Prostate gland (tissue), 2 donors: ENCODE measurements around the gene DEAF1. TPM values are rescaled to one million over a fixed set of nuclear protein-coding genes. Genes with fewer than 3 reads are reported as not detected.

Experiments
- DNase-seq: peaks from one replicate; pipeline ENCODE4 v3.0.0-alpha.2; 2019; ENCODE audit warnings: low spot score
- H3K27ac ChIP-seq, 2 donors: fragments of 200-600 bp; sonication (generic); 2 replicates each; pipeline ENCODE4 v1.5.1; 2017 to 2019
- H3K27me3 ChIP-seq: fragments of 200-600 bp; sonication (generic); replicated peaks from 2 replicates; pipeline ENCODE4 v1.5.1; 2019; ENCODE audit not compliant: insufficient read depth
- H3K36me3 ChIP-seq, 2 donors: fragments of 200-600 bp; sonication (generic); 1 replicate in 1 of 2; 2 replicates in 1 of 2; pipeline versions ENCODE4 v1.5.1 to v1.8.1; 2017 to 2019
- H3K4me1 ChIP-seq: fragments of 200-600 bp; sonication (generic); replicated peaks from 2 replicates; pipeline ENCODE4 v1.5.1; 2019
- H3K4me3 ChIP-seq, 2 donors: fragments of 200-600 bp; sonication (generic); 2 replicates each; pipeline ENCODE4 v1.5.1; 2017 to 2019
- H3K9me3 ChIP-seq: fragments of 200-600 bp; sonication (generic); 2 replicates; pipeline ENCODE4 v1.5.1; 2017
- POLR2A ChIP-seq: fragments of 450-650 bp; IDR thresholded peaks from one replicate; pipeline ENCODE4 v1.6.1; 2016; ENCODE audit warnings: antibody characterized with exemption, mild to moderate bottlenecking
- POLR2AphosphoS5 ChIP-seq: sonication (generic); formaldehyde crosslinking; IDR thresholded peaks from one replicate; pipeline ENCODE4 v1.6.1; 2017; ENCODE audit warnings: antibody characterized with exemption
- WGBS: methylation state at CpG from one replicate; pipeline ENCODE4 v1.1.5; 2018; 5-methylcytosine and 5-hydroxymethylcytosine counted together
- intact Hi-C: fragments of 100-400 bp; cut with DNase I; formaldehyde crosslinking; loops from one replicate; pipeline ENCODE4 v1.14.2; 2022
- total RNA-seq, 2 donors: library from RNA; depleted of rRNA; stranded (reverse); fragments of >200 nt; gene quantifications; one replicate each; pipeline ENCODE4 v1.1.0, GENCODE V29; 2016
- TF ChIP-seq, protein P1 (sequence below), 4 experiments: fragments of 200-600 bp in 2 of 4; fragments of 450-650 bp in 2 of 4; sonication (generic) in 2 of 4; IDR thresholded peaks; 1 replicate in 3 of 4; 2 replicates in 1 of 4; pipeline ENCODE4 v1.5.1; 2016 to 2019; ENCODE audit warnings: antibody characterized with exemption in 4 of 4, mild to moderate bottlenecking in 2 of 4, moderate library complexity in 2 of 4

Gene DEAF1
- total RNA-seq, 2 donors from 2014 or later = 53.5 to 102 TPM

- no peaks in the 10 kb centered on the region for H3K4me1 ChIP-seq
- H3K9me3 ChIP-seq = no peaks in the 10 kb centered on the region
- TF ChIP-seq POLR2AphosphoS5 = no peak
- TF ChIP-seq, protein P1, sequence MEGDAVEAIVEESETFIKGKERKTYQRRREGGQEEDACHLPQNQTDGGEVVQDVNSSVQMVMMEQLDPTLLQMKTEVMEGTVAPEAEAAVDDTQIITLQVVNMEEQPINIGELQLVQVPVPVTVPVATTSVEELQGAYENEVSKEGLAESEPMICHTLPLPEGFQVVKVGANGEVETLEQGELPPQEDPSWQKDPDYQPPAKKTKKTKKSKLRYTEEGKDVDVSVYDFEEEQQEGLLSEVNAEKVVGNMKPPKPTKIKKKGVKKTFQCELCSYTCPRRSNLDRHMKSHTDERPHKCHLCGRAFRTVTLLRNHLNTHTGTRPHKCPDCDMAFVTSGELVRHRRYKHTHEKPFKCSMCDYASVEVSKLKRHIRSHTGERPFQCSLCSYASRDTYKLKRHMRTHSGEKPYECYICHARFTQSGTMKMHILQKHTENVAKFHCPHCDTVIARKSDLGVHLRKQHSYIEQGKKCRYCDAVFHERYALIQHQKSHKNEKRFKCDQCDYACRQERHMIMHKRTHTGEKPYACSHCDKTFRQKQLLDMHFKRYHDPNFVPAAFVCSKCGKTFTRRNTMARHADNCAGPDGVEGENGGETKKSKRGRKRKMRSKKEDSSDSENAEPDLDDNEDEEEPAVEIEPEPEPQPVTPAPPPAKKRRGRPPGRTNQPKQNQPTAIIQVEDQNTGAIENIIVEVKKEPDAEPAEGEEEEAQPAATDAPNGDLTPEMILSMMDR (IDR thresholded peaks at IDR 0.05) = no peak
- no peak for TF ChIP-seq POLR2A
- H3K27ac ChIP-seq = no peak overlapping the region
- intact Hi-C loops = no loop called here
- no peaks in the 10 kb centered on the region for H3K27me3 ChIP-seq
- H3K4me3 ChIP-seq = no peak overlapping the region
- H3K36me3 ChIP-seq = no peaks in the 10 kb centered on the region
- 84% methylated on average over 27 of the region's 27 CpGs for WGBS
- no peak for DNase-seq
Observed at GRCh38 chr11:621838-622237, 73.2 kb downstream of the DEAF1 start.

GRCh38 chr11:620935-621814, 73.8 kb downstream of the DEAF1 start:
- TF ChIP-seq POLR2A (no peak), POLR2AphosphoS5 (no peak)
- TF ChIP-seq, protein P1 (IDR thresholded peaks at IDR 0.05) = no peak
- Histone ChIP-seq H3K4me1 (no peaks in the 10 kb centered on the region), H3K36me3 (no peaks in the 10 kb centered on the region), H3K4me3 (no peak overlapping the region), H3K27me3 (no peaks in the 10 kb centered on the region), H3K27ac (no peak overlapping the region), H3K9me3 (no peaks in the 10 kb centered on the region)
- DNase-seq = no peak
- WGBS = 75% methylated on average over 42 of the region's 45 CpGs
- intact Hi-C loops = no loop called here

- DNase-seq = no peak
- TF ChIP-seq POLR2AphosphoS5 = no peak
- no peak for TF ChIP-seq POLR2A
- 92% methylated on average over 13 of the region's 13 CpGs for WGBS
- Histone ChIP-seq H3K4me3 (no peak overlapping the region), H3K27me3 (no peaks in the 10 kb centered on the region), H3K9me3 (no peaks in the 10 kb centered on the region), H3K36me3 (no peaks in the 10 kb centered on the region), H3K27ac (no peak overlapping the region), H3K4me1 (peaks cover under 1% of the 10 kb centered on the region)
- intact Hi-C loops = no loop called here
Observed at GRCh38 chr11:620201-620600, 74.8 kb downstream of the DEAF1 start.

DNA sequence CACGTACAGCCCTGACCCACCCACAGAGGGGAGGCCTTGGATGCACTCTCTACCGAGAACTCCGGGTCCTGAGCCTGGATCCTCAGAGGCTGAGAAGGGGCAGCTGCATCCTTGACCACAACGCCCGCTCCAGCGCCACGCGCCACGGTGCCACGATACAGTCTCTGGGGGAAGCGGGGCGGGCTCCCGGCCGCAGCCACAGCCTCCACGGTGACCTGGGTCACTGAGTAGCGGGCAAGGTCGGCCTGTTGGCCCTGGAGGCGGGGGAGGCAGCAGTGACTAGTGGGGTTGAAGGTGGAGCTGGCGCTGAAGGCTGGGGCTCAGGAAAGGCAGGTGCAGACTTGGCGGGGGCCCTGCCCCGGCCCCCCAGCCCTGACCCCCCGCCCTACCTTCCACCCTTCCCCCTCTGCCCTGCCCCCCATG, 75.4 kb downstream of the DEAF1 start:
- WGBS = 92% methylated on average over 22 of the region's 22 CpGs
- intact Hi-C loops = no loop called here
- Histone ChIP-seq H3K27ac (no peak overlapping the region), H3K36me3 (no peaks in the 10 kb centered on the region), H3K4me1 (peaks cover 7% of the 10 kb centered on the region), H3K4me3 (no peak overlapping the region), H3K9me3 (no peaks in the 10 kb centered on the region), H3K27me3 (no peaks in the 10 kb centered on the region)
- DNase-seq = no peak
- TF ChIP-seq POLR2AphosphoS5 (no peak), POLR2A (no peak)
- TF ChIP-seq, protein P1 (IDR thresholded peaks at IDR 0.05) = no peak

- Histone ChIP-seq H3K4me3 (no peak overlapping the region), H3K27me3 (no peaks in the 10 kb centered on the region), H3K36me3 (no peaks in the 10 kb centered on the region), H3K9me3 (no peaks in the 10 kb centered on the region), H3K4me1 (peaks cover 11% of the 10 kb centered on the region), H3K27ac (no peak overlapping the region)
- TF ChIP-seq, protein P1 (IDR thresholded peaks at IDR 0.05) = no peak
- TF ChIP-seq POLR2A = no peak
- no peak for TF ChIP-seq POLR2AphosphoS5
- intact Hi-C loops = no loop called here
- DNase-seq = no peak
- WGBS = 91% methylated on average over 24 of the region's 24 CpGs
Observed at GRCh38 chr11:618856-619627, 76.0 kb downstream of the DEAF1 start.
